A549 treated with RU486 at 1 μM for 4 hours (cell line): ENCODE results near the gene GORASP1. TPM values are rescaled to one million over a fixed set of nuclear protein-coding genes. Genes with fewer than 3 reads are reported as not detected.

ENCODE experiments used
- total RNA-seq: library from RNA; stranded (reverse); fragments of 200-300 nt; extraction: Qiagen RNA extraction; gene quantifications from 5 replicates; pipeline ENCODE4 v1.2.3, GENCODE V29; 2022; ENCODE audit warnings: low read depth

The GORASP1 gene
- total RNA-seq: 26.0 to 32.6 TPM (median 31.8 TPM) in 5 replicates

GRCh38 chr3:39107388-39108199 lies at the start of gene GORASP1, which contains the start of gene TTC21A:
Gene GORASP1, minus strand, starts transcription at chr3:39107627. Its CDS starts 86 bp downstream, at chr3:39107541.
Gene TTC21A, plus strand, starts transcription at chr3:39107680. Its CDS starts 158 bp downstream, at chr3:39107838.

GRCh38 chr3:39051649-39052561 lies 55.5 kb downstream of the GORASP1 start, which contains the start of the genes SCN11A and WDR48:
Gene SCN11A, minus strand, starts transcription at chr3:39051944. Its CDS starts 101,582 bp downstream, at chr3:38950362.
Gene WDR48, plus strand, starts transcription at chr3:39052016. Its CDS starts 10 bp downstream, at chr3:39052026.

Other genes starting within 250 kb of the GORASP1 start
- not detected in 5 replicates for gene SCN11A, start 55.7 kb downstream of the GORASP1 start, total RNA-seq
- 14.9 to 24.4 TPM (median 22.4 TPM) in 5 replicates for gene WDR48, start 55.6 kb downstream of the GORASP1 start, total RNA-seq
- 1.5 to 2.1 TPM (median 1.6 TPM) in 5 replicates for gene TTC21A, start 53 bp upstream of the GORASP1 start, total RNA-seq
- 14.1 to 20.8 TPM (median 17.5 TPM) in 5 replicates for gene CSRNP1, start 46.0 kb upstream of the GORASP1 start, total RNA-seq
- gene XIRP1, start 85.0 kb upstream of the GORASP1 start, total RNA-seq: 0.03 to 0.10 TPM (median 0.05 TPM) in 4 of 5 replicates, not detected in the other
- not detected in 5 replicates for gene CX3CR1, start 172.4 kb upstream of the GORASP1 start, total RNA-seq
- gene CCR8, start 222.1 kb upstream of the GORASP1 start, total RNA-seq: not detected in 5 replicates